ENCODE data around the gene NFIB. TPM values are rescaled to one million over a fixed set of nuclear protein-coding genes. Genes with fewer than 3 reads are reported as not detected.

Gene NFIB
- total and polyA plus RNA-seq, 2 of the 13 experiments (the other 11 are each of a cell fraction or from before 2014, with no cell fraction given): 0.98 to 4.6 TPM

DNA sequence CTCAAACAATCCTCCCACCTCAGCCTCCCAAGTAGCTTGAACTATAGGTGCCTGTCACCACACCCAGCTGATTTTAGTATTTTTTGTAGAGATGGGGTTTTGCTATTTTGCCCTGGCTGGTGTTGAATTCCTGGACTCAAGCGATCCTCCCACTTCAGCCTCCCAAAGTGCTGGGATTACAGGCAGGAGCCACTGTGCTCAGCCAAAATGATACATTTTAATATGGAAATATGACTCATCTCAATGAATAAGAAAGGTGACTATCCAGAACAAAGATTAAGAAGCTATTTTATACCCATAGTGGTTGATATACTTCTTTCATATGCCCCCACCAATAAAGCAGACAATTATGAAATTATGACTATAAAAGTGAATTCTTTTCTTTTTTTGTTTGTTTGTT is 166.2 kb downstream of the NFIB start (continued):
- TF ChIP-seq, protein P1, sequence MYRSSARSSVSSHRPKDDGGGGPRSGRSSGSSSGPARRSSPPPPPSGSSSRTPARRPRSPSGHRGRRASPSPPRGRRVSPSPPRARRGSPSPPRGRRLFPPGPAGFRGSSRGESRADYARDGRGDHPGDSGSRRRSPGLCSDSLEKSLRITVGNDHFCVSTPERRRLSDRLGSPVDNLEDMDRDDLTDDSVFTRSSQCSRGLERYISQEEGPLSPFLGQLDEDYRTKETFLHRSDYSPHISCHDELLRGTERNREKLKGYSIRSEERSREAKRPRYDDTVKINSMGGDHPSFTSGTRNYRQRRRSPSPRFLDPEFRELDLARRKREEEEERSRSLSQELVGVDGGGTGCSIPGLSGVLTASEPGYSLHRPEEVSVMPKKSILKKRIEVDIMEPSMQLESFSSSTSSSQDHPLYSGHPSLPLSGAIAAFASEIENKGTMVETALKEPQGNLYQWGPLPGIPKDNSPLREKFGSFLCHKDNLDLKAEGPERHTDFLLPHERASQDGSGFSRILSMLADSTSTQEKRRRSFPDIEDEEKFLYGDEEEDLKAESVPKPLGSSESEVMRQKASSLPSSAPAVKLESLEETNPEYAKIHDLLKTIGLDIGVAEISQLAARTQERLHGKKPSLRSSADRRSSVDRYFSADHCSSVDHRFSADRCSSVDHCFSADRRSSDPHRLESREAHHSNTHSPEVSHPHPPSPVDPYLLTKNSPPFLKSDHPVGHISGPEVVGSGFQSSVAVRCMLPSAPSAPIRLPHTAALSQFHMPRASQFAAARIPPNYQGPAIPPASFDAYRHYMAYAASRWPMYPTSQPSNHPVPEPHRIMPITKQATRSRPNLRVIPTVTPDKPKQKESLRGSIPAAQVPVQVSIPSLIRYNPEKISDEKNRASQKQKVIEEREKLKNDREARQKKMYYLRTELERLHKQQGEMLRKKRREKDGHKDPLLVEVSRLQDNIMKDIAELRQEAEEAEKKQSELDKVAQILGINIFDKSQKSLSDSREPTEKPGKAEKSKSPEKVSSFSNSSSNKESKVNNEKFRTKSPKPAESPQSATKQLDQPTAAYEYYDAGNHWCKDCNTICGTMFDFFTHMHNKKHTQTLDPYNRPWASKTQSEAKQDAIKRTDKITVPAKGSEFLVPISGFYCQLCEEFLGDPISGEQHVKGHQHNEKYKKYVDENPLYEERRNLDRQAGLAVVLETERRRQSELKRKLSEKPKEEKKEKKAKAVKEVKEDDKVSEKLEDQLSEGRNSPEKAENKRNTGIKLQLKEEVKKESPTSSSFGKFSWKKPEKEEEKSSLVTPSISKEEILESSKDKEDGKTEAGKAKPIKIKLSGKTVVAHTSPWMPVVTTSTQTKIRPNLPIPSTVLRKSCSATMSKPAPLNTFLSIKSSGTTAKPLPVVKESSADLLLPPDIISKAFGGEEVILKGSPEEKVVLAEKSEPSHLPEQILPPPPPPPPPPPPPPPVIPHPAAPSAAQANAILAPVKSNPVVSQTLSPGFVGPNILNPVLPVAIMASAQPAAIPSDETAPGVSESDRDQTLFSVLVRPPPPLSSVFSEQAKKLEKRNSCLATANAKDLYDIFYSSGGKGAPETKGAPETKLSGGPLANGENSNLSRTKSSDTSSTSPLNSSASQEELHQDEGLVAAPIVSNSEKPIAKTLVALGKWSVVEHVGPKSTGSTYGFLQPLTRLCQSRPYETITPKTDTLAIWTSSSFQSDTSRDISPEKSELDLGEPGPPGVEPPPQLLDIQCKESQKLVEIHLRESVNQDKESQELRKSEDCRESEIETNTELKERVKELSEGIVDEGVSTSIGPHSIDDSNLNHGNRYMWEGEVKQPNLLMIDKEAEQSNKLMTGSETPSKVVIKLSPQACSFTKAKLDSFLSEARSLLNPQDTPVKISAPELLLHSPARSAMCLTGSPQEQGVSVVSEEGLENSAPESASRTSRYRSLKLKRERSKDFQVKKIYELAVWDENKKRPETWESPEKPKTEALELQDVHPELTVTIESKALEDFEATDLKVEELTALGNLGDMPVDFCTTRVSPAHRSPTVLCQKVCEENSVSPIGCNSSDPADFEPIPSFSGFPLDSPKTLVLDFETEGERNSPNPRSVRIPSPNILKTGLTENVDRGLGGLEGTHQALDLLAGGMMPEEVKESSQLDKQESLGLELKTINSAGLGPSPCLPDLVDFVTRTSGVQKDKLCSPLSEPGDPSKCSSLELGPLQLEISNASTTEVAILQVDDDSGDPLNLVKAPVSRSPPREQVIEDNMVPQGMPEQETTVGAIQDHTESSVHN (CRISPR knock-in tag; IDR thresholded peaks at IDR 0.05): no peak
- TF ChIP-seq MEF2D (CRISPR knock-in tag; IDR thresholded peaks at IDR 0.05): no peak

DNA sequence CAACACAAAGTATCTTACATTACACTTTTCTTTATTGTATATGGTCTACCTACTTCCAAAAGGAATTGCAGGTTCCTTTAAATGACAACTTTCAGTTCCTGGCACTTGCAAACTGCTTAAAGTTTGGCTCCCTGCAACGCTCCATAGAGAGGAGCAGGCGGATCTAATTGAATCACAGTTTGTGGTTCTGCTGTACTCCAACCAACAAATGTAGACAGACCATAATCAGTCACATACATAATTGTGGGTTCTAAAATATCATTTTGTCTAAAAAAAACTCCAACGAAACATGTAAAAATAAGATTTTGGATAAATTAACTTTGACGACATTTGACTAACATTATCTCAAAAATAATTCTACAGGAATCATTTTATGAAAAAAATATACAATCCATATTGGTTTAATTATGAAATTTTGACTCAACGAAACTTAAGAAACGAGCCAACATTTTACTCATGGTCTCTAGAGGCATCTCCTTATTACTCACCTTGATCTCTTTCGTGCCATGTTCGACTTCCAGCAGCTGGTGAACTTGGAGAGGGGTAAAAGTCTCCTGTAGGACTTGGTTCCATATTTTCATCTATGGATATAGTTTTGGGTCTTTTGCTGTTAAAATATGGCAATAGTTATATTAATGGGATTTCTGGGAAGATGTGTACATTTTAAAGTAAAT is 167.6 kb downstream of the NFIB start:
- no peak overlapping the region for H3K9ac ChIP-seq (ENCODE audit: insufficient read depth, low read depth, low read length)
- 62% methylated on average over 8 of the region's 8 CpGs for WGBS (ENCODE audit: low lambda C conversion rate)
- H3K4me1 ChIP-seq (ENCODE audit: insufficient read depth, low read length): no peaks in the 10 kb centered on the region
- no peak overlapping the region for H3K4me2 ChIP-seq (ENCODE audit: low read depth, low read length)
- DNase-seq (ENCODE audit: low spot score) (no peak), FAIRE-seq (no peak), ATAC-seq (no peak)
- intact Hi-C loops (cut with micrococcal nuclease; ENCODE audit: unreplicated experiment): no loop called here
- ChIA-PET CTCF (ENCODE audit: low intra/inter-chr PET ratio, low total read pairs) (no interaction called here), POLR2A (no interaction called here)
- in situ Hi-C loops (cut with HindIII; ENCODE audit: extremely low pct_ligation_motif_present, low pct_unique_long_range_greater_than_20kb): no loop called here
- no peaks in the 10 kb centered on the region for H3K27me3 ChIP-seq (ENCODE audit: control insufficient read depth in 1 of 2, insufficient read depth in 2 of 2, low read length in 2 of 2)
- H3K79me2 ChIP-seq (ENCODE audit: insufficient read depth, low read length): no peaks in the 10 kb centered on the region
- TF ChIP-seq SOX13 (IDR thresholded peaks at IDR 0.05): no peak
- TF ChIP-seq SOX13 (CRISPR knock-in tag; conservative IDR thresholded peaks at IDR 0.05 in 1 of 2, IDR thresholded peaks at IDR 0.05 in 1 of 2): no peak
- TF ChIP-seq ZNF24 (IDR thresholded peaks at IDR 0.05): no peak
- H3K27ac ChIP-seq (ENCODE audit: extremely low read length, insufficient read depth, low read length): no peak overlapping the region
- no peak overlapping the region for H2AFZ ChIP-seq (ENCODE audit: low read length)
- H3K9me3 ChIP-seq (ENCODE audit: low read length): no peaks in the 10 kb centered on the region
- no peaks in the 10 kb centered on the region for H3K36me3 ChIP-seq (replicated peaks in 1 of 2; ENCODE audit: control insufficient read depth in 1 of 2, insufficient read depth in 2 of 2, low read length in 2 of 2)
- no TSS peak for BruUV-seq (replicated peaks)
- no peaks in the 10 kb centered on the region for H4K20me1 ChIP-seq (ENCODE audit: insufficient read depth, low read length)
- no peak overlapping the region for H3K4me3 ChIP-seq (replicated peaks in 1 of 3; ENCODE audit: insufficient read depth in 1 of 3, low read depth in 2 of 3, low read length in 3 of 3)

All from HepG2 (cell line).